HuH-7.5 (cell line): ENCODE data around the gene PRKN.

Experiments
- DNase-seq: peaks from one replicate; pipeline ENCODE4 v3.0.0; 2011; ENCODE audit warnings: low spot score

PRKN gene

GRCh38 chr6:161374971-161375873, 1352.3 kb downstream of the PRKN start:
- no peak for DNase-seq

GRCh38 chr6:161373905-161374451, 1353.6 kb downstream of the PRKN start:
- peak; percentile 64 for DNase-seq

GRCh38 chr6:161372422-161372793, 1355.2 kb downstream of the PRKN start:
- no peak for DNase-seq

- DNase-seq: peak; percentile 45
Observed at GRCh38 chr6:161370880-161371279, 1356.7 kb downstream of the PRKN start.

GRCh38 chr6:161369339-161369738, 1358.2 kb downstream of the PRKN start:
- no peak for DNase-seq

GRCh38 chr6:161368514-161368913, 1359.1 kb downstream of the PRKN start:
- DNase-seq: no peak

GRCh38 chr6:161367472-161367871, 1360.1 kb downstream of the PRKN start:
- DNase-seq: no peak

GRCh38 chr6:161366301-161366923, 1361.2 kb downstream of the PRKN start:
- no peak for DNase-seq

- DNase-seq: no peak
Observed at GRCh38 chr6:161365633-161366032, 1361.9 kb downstream of the PRKN start.

GRCh38 chr6:161363286-161363685, 1364.3 kb downstream of the PRKN start:
- DNase-seq: no peak

- no peak for DNase-seq
Observed at GRCh38 chr6:161362266-161362665, 1365.3 kb downstream of the PRKN start.

GRCh38 chr6:161361529-161361928, 1366.0 kb downstream of the PRKN start:
- DNase-seq: no peak

GRCh38 chr6:161360520-161360919, 1367.0 kb downstream of the PRKN start:
- DNase-seq: no peak

GRCh38 chr6:161359618-161359945, 1368.0 kb downstream of the PRKN start:
- no peak for DNase-seq

GRCh38 chr6:161356167-161356854, 1371.3 kb downstream of the PRKN start:
- no peak for DNase-seq

GRCh38 chr6:161355696-161356095, 1371.9 kb downstream of the PRKN start:
- no peak for DNase-seq

GRCh38 chr6:161354956-161355355, 1372.6 kb downstream of the PRKN start:
- DNase-seq: no peak

- no peak for DNase-seq
Observed at GRCh38 chr6:161354276-161354840, 1373.2 kb downstream of the PRKN start.

- no peak for DNase-seq
Observed at GRCh38 chr6:161353208-161353613, 1374.4 kb downstream of the PRKN start.

GRCh38 chr6:161351858-161352257, 1375.7 kb downstream of the PRKN start:
- DNase-seq: no peak

- DNase-seq: no peak
Observed at GRCh38 chr6:161349886-161350285, 1377.7 kb downstream of the PRKN start.

GRCh38 chr6:161348628-161348994, 1379.0 kb downstream of the PRKN start:
- DNase-seq: no peak
